Forelimb muscle (tissue), 1 donor: ENCODE results near the gene SBF1. TPM values are rescaled to one million over a fixed set of nuclear protein-coding genes. Genes with fewer than 3 reads are reported as not detected.

ENCODE experiments used
- DNase-seq: peaks from one replicate; pipeline ENCODE4 v3.0.0-alpha.2; 2013; ENCODE audit warnings: low read depth
- polyA plus RNA-seq: library from polyadenylated mRNA; unstranded; fragments of 120-200 nt; gene quantifications from one replicate; pipeline ENCODE4 v1.2.1, GENCODE V29; 2013; ENCODE audit not compliant: insufficient read length

The SBF1 gene
- polyA plus RNA-seq, 1 donor: 39.9 TPM

- DNase-seq: no peak
Observed at GRCh38 chr22:50468626-50469025, 6.2 kb downstream of the SBF1 start.

GRCh38 chr22:50467773-50468440 lies 6.9 kb downstream of the SBF1 start:
- DNase-seq: no peak

GRCh38 chr22:50467341-50467740 lies 7.5 kb downstream of the SBF1 start:
- no peak for DNase-seq

GRCh38 chr22:50465066-50465930 lies 9.5 kb downstream of the SBF1 start:
- no peak for DNase-seq

DNA sequence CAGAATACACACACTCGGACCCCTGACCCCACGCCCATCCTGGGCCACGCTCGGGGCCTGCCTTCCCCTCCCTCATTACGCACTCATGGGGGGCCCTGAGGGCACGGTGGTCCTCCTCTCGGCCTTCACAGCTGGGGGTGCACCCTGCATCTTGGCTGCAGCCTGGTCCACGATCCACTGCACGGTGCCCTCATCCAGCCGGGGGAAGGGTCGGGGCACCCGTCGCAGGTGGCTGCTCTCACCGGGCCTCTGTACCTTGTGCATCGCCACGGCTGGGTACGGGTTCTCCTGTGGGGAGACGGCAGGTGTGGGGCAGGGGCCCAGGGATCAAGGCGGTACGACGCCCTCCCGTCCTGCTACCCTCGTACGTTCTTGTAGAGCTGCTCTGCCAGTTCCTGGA lies 10.4 kb downstream of the SBF1 start:
- no peak for DNase-seq

- no peak for DNase-seq
Observed at GRCh38 chr22:50463188-50463900, 11.5 kb downstream of the SBF1 start.

- no peak for DNase-seq
Observed at GRCh38 chr22:50461979-50462540, 12.8 kb downstream of the SBF1 start.

GRCh38 chr22:50461536-50461935 lies 13.3 kb downstream of the SBF1 start:
- DNase-seq: no peak

GRCh38 chr22:50460938-50461337 lies 13.9 kb downstream of the SBF1 start:
- DNase-seq: no peak

DNA sequence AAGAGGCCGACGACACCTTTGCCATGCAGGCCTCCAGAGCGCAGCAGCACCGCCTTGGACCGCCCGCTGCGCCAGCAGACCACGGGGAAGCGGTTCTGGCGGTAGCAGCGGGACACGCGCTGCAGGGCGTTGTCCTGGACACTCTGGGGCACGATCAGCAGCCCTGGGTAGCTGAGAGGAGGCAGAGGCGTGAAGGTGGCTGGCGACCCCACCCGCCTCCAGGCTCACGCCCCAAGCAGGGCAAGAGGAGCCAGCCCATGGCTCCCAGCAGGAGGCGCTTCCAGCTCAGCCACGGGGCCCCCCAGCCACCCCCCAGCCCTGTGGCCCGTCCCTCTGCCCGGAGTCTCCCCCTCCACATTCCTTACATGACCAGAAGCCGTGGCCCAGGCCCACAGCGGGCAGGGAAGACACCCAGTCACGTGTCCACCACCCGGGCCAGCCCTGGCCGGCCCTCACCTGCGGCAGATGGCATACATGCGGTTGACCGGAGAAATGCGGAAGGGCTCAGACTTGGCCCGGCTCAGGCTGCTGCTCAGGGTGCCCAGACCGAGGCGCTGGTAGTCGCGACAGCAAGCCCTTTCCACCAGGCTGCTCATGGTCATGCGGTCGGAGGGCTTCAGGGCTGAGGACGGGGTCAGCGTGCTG lies 15.2 kb downstream of the SBF1 start:
- DNase-seq: no peak

- DNase-seq: no peak
Observed at GRCh38 chr22:50459016-50459415, 15.8 kb downstream of the SBF1 start.

GRCh38 chr22:50456466-50457234 lies 18.2 kb downstream of the SBF1 start:
- DNase-seq: no peak

DNA sequence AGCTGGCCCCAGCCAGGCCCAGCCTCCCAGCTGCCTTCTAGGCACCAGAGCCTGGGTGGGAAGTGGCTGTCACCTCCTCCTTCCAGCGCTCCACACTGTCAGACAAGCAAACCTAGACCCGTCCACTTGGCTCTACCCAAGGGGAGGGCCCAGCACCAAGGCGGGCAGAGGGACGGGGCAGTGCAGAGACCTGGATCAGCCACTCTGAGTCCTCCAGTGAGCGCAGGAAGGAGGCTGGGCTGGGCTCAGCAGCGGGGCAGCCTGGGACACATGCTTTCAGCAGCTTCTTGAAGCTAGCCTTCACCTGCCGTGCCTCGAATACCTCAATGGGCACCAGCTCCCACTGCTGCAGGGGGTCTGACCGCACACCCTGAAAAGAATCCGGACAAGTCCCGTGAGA lies 18.8 kb downstream of the SBF1 start:
- DNase-seq: no peak

GRCh38 chr22:50455201-50455600 lies 19.6 kb downstream of the SBF1 start:
- no peak for DNase-seq

DNA sequence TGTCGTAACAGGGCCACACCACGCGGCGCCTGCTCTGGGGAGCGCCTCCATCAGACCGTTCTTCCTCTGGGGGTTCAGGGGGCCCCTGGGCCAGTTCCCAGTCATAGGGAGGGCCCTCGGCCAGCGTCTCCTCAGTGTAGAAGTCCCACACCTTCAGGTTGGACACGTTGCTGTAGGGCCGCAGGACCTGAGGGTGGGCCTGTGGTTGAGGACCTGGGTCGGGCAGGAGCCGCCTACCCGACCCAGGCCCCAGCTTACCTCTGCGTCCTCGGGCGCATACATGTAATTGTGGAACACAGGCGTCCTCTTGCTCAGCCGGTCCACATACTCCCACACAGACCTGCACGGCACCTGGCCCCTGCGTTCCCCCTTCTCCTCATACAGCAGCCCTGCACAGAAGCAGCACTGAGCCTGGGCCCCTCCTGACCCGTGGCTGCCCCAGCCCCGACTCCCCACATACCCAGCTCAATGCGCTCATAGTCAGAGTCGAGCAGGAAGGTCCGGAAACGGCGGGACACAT lies 20.2 kb downstream of the SBF1 start:
- DNase-seq: no peak

GRCh38 chr22:50452649-50453048 lies 22.2 kb downstream of the SBF1 start:
- no peak for DNase-seq

DNA sequence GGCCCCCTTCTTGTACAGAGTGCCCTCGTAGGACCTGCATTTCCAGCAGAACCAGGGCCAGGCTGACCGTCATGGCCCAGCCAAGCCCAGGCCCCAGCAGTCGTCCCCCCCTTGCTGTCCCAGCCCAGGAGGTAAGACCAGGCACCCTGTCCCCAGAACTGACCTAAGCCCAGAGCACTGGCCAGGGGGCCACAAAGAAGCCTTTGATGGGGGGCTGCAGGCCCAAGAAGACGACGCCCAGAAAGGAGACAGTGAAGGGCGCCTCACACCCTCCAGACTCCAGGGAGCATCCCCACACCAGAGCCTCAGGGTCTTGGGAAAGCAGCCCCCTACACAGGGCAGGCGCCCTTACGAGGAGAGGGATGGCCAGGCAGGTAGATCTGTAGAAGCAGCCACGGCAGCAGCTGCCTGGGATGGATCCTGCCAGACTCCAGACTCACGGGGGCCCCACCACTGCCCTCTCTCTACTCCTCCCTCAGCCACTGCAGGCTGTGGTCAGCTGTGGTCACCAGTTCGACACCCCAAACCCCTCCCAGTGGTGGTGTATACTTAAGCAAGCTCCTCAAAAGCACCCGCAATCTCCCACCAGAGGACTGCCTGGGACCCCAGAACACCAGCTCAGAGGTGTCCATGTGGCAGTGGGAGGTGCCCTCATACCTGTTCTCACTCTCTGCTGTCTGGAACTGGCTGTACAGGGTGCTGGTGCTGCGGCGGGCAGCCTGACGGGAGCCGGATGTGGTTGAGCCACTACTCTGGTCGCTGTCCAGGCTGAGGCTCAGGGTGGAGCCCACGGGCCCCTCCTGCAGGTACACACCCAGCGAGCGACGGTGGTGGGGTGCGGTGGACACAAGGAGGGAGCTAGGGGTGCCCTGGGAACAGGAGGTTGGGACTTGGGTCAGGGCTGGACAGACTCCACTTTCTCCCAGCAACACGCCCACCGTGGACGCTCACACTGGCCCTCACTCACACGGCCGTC lies 27.0 kb downstream of the SBF1 start:
- DNase-seq: no peak

- DNase-seq: no peak
Observed at GRCh38 chr22:50446708-50447575, 27.9 kb downstream of the SBF1 start.
